GM18907 (cell line): Measurements from ENCODE around the gene NFASC.

Experiments
- ATAC-seq: cut with Tn5 transposase; IDR thresholded peaks from one replicate; pipeline ENCODE4 v1.9.1; 2021; ENCODE audit warnings: mild to moderate bottlenecking, moderate library complexity; ENCODE audit not compliant: unreplicated experiment

NFASC gene

DNA sequence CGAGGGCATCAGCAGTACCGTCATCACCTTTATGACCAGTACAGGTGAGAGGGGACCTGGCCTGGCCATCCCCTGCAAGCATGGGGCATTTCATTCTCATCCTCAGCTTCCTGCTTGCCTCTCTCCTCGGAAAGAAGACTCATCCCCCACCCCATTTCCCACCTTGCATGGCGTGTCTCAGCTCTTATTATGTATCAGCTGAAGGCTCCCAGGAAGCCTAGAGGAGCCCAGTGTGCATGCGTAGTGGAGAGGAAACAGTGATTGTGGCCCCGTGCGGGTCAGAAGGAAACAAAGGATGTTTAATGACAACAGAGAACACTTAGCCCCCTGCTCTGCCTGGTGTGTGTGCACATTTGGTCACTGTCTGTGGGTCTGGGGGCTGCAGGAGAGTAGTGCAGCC is 132.0 kb downstream of the NFASC start:
- no peak for ATAC-seq

GRCh38 chr1:205003358-205004131 is 132.9 kb downstream of the NFASC start:
- ATAC-seq, result no peak

DNA sequence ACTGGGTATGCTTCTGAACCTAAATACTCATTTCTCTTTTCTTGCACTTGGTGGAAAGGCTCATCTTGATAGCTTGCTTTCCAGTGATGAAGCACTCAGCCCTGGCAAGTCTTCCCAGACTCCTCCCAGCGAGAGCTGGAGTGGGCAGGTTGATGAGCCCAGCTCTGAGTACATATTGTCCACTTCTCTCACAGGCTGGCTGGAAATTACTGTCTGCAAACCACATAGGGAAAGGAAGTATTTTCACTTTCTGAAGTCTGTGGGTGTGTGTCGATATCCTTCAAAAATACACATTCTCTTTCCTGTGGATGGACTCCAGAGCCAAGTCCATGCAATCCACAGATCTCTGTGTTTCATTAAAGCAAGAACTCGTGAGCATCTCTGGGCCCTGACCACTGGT is 133.7 kb downstream of the NFASC start:
- ATAC-seq, result no peak

GRCh38 chr1:205008896-205009295 is 138.2 kb downstream of the NFASC start:
- ATAC-seq, result no peak

GRCh38 chr1:205009670-205010069 is 139.0 kb downstream of the NFASC start:
- ATAC-seq, result no peak

GRCh38 chr1:205012391-205013140 is 141.9 kb downstream of the NFASC start:
- no peak for ATAC-seq

DNA sequence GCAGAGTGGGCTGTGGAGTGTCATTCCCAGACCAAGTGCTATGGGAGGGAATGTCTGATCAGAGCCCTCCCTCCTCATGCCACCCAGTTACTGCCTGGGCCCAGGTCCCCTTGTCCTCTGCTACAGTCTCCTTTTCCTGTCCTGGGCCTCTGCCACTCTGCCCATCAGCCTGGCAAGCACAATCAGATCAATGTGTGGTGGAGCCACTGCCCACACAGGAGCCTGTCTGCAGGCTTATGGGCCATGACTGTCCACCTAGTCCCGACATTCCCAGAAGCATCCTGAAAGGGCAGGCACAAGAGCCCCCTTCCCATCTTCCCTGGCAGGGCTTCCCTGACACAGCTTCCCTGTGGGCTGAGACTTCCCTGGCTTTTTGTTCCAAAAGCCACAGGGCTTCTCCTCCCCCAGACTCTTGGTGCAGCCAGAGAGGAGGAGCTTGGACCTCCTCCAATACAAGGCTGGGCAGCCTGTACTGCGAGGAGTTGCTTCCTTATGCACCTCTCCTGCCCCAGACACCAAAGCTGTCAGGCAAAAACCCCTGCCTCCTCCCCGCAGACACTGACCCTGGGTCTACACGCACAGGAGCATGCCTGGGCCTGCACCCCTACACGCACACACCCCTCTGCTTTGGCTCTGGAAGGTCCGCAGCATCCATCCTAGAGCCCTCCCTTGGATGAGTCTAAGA is 143.2 kb downstream of the NFASC start:
- no peak for ATAC-seq

DNA sequence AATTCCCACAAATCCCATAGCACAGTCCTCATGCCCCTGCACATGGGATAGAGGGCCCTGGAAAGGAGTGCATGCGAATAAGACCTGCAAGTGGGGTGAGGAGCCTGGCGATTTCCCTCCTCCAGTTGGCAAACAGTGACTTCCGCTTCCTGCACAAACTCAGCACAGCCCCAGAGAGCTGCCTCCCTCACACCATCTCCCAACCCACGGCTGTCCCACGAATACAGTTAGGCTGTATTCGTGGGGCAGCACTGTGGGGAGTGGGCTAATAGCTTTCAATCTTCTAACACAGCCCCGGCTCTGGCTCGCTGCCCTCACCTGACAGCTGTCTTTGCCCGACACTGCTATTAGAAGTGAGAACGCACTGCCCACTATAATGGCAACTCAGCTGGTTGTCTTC is 144.1 kb downstream of the NFASC start:
- ATAC-seq, result no peak

DNA sequence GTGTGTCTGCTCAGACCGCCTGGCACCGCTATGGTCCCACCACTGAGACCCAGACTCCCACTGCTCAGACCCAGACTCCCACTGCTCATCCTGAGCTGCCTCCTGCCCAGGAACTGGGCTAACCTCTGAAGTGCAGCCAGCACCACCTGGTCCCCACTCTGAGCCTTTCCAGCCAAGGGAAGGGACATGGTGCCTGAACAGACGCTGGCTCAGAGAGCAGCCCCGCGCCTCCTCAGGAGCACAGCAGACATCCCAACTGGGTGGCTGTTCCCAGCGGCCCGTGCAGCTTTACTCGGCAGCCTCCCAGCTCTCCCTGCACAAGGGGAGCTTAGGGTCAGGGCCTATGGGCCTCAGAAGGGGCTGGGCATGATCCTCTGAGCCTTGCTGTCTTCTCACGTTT is 144.6 kb downstream of the NFASC start:
- no peak for ATAC-seq

DNA sequence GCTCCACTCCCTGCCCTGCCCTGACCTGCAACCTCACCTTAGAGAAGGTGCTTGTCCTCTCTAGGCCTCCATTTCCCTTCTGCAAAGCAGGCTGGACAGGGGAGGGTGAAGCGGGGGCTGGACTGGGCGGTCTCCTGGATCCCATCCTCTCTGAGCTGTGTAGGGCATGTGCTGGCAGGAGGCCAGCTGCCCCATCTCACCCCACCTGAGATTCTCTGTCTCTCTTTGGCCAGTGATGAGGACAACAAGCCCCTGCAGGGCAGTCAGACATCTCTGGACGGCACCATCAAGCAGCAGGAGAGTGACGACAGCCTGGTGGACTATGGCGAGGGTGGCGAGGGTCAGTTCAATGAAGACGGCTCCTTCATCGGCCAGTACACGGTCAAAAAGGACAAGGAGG is 145.4 kb downstream of the NFASC start:
- ATAC-seq, result no peak

DNA sequence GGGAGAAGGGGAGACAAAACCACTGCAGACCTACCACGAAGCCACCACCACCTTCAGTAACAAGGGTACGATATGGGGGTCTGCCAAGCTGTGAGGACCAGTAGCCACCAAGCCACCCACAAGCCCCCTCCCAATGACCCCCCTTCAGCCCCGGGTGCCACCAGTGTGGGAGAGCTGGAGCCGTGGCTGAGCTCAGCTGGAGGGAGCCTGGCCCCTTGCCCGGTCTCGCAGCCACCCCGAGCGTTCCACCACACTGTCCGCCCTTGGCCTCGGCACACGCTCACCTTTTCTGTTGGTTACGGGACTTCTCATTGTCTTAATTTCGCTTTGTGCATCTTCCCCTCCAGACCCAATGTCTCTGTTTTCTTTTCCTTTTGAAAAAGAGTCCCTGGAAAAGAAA is 145.9 kb downstream of the NFASC start:
- no peak for ATAC-seq

DNA sequence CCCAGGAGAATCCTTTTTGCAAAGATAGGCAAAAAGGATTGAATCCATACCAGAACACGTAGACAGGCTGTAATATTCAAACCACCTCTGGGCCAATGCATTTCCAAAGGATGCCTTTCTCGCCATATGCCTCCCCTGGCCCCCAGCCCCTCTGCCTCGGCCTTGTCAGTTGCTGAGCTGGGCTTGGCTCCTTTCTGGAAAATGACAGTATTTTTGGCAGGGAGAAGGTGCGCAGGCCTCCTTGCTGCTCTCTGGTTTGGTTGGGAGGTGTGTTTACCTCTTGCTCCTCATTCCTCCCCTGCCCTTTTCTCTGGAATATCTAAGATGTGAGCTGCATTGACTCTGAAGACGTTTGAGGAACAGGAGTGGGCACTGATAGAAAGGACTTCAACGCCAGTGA is 146.3 kb downstream of the NFASC start:
- ATAC-seq, result no peak

DNA sequence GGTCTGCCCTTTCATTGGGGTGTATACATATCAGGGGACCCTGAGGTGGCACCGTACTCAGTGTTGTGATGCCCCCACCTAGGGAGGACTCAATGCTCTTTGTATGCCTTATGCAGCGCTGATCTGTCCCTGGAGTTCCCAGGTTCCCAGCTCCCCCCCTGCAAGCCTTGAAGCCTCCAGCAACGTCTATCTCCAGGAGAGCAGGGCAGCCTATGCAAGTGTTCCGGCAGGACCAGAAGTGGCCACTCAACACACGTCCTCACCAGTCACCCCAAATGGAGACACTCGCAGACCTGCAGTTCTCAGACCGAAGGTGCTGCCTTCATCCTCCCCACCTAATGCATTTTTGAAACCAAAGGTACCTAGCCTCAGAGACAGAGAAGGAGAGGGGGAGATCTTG is 147.1 kb downstream of the NFASC start:
- no peak for ATAC-seq

- ATAC-seq, result no peak
Observed at GRCh38 chr1:205018381-205018780, 147.7 kb downstream of the NFASC start.

DNA sequence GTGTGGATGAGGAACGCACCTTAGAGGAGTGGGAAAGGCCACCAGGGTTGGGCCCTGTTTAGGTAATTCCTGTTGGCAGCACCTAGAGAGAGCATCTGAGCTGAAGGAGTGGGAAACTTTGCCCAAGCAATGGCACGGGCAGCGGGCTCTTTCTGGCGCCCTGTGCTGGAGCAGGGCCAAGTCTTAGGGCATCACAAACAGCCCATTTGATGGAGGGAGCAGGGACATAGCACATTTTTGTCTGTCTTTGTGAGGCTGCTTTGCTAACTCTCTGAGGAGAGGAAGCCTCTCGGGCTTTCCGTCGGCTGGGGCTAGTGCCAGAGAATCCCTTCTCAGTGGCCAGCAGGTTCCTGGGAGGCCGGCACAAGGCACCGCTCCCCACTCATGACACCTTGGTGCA is 149.8 kb downstream of the NFASC start:
- no peak for ATAC-seq

DNA sequence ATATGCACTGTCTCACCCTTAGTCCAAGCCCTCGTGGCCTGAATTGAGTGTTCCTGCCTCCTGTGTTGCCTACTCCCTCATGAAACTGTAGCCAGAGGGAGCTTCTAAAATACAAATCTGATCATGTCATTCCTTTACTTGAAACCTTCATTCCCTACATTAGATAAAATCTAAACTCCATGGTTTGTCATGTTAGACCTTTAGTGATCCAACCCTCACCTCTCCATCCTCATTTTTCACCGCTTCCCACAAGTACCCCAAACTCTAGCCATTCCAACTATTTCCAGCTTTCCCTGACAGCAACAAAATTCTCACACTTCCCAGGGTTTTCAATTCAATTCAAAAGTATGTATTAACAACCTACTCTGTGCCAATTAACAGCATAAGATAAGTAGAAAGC is 154.0 kb downstream of the NFASC start:
- ATAC-seq, result no peak

DNA sequence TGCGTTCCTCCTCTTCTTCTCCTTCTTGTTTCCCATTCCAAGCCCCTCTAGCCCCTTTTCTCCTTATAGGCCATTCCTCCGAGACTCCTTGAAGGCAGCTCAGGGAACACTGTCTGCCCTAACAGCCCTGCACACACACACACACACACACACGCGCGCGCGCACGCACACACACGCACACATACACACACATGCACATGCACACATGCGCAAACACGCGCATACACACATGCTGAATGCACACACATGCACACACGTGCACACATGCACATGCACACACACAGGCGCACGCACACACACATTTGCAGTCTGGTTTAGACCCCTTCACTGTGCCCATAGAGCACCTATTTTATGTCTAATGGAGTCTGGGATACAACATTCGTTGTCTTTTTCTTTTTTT is 154.6 kb downstream of the NFASC start:
- no peak for ATAC-seq

DNA sequence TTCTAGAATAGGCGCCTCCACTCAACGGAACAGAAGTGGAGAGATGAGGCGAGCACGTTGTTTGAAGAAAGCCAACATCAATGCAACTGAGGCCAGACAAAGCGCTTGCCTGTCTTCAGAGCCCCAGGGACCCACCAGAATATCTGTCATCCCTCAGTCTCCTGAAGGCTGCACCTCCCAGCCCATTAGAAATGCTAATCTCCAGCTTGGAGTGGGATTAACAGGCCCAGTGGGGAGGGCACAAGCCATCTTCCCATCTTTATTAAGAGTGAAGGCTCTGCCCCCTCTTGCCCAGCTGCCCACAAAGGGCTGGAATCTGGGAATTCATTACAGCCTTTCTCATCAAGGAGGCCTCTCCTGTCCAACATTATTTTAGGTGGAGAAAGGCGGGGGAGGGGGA is 155.5 kb downstream of the NFASC start:
- no peak for ATAC-seq

- no peak for ATAC-seq
Observed at GRCh38 chr1:205028390-205028789, 157.7 kb downstream of the NFASC start.

- ATAC-seq, result no peak
Observed at GRCh38 chr1:205028924-205029323, 158.3 kb downstream of the NFASC start.

- no peak for ATAC-seq
Observed at GRCh38 chr1:205030241-205030640, 159.6 kb downstream of the NFASC start.

GRCh38 chr1:205030896-205031295 is 160.2 kb downstream of the NFASC start:
- ATAC-seq, result no peak
